ENCODE data around the gene GIPC1.
"Not testable (repeated sequence)": the region's sequence is repeated elsewhere in the genome, so short reads cannot be mapped to it uniquely, and the experiment has no call there.

The GIPC1 gene, protein sequence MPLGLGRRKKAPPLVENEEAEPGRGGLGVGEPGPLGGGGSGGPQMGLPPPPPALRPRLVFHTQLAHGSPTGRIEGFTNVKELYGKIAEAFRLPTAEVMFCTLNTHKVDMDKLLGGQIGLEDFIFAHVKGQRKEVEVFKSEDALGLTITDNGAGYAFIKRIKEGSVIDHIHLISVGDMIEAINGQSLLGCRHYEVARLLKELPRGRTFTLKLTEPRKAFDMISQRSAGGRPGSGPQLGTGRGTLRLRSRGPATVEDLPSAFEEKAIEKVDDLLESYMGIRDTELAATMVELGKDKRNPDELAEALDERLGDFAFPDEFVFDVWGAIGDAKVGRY

DNA sequence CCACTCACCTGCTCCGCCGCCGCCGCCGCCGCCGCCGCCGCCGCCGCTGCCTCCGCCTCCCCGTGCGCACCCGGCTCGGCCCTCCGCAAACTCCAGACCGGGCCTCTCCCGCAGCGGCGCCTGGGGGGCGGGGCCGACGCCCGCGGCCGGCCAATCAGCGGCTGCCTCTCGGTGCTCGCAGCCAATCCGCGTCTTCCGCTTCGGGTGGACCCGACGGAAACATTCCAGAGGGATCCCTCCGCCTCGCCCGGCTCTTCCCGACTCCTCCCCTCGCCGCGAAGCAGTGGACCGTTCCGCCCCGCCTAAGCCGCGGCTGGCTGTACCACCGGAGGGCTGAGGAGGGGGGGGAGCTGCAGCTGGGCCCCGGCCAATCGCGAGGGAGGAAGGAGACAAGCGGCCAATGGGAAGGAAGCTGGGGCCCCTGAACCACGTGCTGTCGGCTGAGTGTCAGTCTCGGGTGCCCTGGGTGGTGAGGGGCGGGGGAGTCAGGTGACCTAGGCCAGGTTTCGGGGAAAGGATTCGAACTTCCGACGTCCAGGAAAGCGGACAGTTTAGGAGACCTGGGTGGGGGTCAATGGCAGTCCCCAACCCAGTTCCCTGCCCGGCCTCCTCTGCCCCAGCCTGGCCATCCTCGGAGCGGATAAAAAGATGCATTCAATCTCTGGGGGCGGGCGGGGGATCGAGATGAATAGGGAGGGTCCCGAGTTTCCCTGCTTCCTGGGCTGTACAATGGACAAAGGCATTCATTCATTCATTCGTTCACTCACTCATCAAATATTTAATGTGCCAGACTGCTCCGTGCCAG lies at the start of gene GIPC1:
Gene GIPC1 (minus strand): TSS at position 99 of the 805 bp plus-strand sequence. CDS start 13,151 bp downstream, outside the sequence.
- FAIRE-seq, result peak; percentile 85

DNA sequence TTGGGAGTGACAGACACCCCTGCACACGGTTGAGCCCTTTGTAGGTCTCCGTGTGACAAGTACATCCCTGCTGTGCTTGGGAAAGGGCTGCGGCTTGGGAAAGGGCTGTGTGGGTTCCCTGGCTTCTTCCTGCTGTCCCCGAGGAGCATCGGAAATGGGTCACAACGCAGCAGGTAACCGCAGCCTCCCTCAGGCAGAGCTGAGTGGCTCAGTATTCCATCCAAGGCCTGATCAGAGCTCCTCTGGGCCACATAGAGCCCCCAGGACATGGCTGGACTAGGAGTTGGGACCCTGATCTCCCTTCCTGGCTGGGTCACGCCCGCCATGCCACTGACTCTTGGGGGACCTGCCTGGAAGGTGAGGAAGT lies 49.8 kb upstream of the GIPC1 start:
- no peak for FAIRE-seq

DNA sequence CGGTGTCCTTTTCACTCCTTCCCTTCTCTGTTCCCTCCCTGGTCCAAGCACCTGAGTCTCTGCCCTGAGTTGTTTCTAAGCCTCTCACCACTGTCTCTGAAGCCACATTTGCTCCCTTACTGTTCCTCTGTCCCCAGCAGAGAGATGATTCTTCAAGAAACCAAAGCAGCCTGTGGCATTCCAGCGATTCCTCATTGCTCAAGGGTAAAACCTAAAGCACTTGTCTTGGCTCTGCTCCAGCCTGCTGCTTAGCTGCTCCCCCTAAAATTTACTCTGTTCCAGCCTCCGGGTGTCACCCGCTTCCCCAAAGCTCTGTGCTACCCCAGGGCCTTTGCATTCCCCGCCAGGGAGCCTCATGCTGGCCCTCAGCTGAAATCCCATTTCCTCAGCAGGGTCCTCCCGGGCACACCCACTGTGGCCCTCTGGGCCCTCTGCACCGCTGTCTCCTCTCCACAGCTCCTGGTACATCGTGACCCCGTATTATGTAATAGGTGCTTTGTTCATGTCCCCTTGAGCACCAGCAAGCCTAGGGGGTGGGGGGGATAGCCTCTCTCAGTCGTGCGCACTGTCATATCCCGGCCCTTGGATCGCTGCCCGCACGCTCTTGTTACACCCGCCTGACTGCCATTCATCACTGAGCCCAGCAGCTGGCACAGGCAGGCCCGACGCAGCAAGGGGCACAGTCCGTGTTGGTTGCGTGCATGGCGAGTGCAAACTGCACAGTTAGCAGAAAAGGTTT lies 49.2 kb upstream of the GIPC1 start:
- no peak for FAIRE-seq

DNA sequence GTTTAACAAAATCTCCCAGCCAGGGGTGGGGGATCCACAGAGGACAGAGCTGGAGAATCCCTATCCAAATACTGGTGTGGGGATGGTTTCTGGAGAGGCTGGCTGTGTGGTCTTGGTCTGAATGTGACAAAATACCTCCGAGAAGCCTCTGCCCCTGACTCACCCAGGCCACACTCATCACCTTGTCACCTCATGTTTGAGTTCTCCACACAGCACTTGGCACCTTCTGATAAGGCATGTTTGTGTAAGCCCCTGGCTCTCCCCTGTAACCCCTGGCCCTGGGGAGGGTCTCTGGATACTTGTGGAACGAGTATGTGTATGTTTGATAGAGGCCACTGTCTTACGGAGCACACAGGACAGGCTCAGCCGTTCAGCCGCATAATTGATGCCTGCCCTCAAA lies 48.1 kb upstream of the GIPC1 start:
- no peak for FAIRE-seq

DNA sequence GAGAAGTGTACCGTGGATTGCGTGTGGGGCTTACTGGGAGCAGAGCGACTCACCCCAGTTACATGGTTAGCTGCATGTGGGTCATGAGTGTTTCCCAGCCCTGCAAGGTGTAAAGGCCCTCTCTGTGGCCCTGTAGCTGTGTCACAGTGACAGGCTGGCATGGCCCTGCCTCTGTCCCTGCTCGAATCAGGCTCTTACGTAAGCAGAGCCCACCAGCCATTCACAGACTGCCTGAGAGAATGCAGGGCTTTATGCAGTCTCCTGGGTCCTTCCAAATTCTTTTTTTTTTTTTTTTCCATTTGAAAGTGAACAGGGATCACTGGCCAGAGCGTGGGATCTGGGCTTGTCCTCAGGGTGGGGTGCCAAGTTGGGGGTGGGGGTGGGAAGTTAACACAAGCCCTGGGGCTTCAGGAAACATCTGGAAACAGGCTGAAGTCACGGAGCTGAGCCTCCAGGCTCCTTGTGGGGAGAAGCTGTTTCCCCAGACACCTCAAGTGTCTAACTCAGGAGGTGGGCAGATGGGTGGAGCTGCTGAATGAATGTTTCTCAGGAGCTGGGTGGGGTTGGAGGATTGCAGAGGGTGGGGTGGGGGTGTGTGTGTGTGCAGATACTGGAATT lies 46.9 kb upstream of the GIPC1 start:
- no peak for FAIRE-seq

DNA sequence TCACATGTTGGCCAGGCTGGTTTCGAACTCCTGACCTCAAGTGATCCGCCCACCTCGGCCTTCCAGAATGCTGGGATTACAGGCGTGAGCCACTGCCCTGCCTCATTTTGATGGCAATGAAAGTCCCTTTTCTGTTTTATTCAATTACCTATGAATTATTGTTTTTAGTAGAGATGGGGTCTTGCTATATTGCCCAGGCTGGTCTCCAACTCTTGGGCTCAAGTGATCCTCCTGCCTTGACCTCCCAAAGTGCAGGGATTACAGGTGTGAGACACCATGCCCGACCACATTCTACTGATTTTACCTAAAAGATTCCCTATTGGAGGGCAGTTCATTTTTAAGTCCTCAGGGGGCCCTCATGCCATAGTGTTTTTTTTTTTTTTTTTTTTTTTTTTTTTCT lies 46.1 kb upstream of the GIPC1 start:
- FAIRE-seq, result not testable (repeated sequence)

DNA sequence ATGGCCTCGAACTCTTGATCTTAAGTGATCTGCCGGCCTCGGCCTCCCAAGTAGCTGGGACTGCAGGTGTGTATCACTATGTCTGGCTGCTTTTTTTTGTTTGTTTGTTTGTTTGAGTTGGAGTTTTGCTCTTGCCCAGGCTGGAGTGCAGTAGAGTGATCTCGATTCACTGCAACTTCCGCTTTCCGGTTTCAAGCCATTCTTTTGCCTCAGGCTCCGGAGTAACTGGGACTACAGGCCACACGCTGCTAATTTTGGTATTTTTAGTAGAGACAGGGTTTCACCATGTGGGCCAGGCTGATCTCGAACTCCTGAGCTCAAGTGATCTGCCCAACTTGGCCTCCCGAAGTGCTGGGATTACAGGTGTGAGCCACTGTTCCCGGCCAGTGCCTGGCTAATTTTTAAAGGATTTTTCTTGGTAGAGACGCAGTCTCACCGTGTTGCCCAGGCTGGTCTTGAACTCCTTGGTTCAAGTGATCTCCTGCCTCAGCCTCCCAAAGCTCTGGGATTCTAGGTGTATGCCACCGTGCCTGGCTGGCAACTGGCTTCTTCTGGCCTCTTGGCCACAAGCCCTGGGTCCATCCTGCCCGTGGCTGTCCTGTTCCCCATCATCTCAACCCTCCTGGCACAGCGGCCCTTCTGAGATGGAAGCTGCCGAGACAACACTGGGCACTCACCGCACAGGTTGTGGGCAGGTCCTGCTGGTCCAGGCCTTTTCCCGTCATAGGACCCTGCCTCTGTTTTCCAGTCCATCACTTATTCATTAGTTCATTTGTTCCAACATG lies 45.0 kb upstream of the GIPC1 start:
- no peak for FAIRE-seq

DNA sequence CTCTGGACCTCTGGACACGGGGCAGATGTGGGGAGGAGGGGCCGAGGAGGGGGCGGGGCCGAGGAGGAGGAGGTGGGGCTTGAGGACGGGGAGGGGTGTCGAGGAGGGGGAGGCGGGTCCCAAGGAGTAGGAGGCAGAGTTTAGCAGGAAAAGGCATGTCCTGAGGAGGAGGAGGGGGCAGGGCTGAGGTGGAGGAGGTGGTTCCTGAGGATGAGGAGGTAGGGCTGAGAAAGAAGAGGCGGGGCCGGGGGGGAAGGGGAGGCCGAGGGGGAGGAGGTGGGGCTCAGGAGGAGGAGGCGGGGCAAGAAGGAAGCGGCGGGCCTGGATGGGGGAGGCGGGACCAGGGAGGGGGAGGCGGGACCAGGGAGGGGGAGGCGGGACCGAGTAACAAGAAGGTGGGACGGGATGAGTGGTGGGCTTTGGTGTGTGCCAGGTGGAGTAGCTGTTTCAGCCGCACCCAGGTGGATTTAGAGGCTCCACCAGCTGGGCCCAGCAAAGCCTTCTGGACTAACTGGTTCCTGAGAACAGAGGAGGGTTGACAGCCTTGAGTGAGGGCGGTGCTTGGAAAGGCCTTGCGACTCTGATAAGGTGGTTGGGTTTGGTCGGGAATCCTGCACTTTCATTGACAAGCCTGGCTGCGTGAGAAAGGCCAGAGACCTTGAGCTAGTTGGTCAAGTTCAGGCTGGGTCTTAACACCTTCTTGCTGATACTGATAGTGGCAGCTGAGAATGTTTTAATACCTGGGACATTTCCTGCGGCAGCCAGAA lies 41.2 kb upstream of the GIPC1 start:
- no peak for FAIRE-seq

DNA sequence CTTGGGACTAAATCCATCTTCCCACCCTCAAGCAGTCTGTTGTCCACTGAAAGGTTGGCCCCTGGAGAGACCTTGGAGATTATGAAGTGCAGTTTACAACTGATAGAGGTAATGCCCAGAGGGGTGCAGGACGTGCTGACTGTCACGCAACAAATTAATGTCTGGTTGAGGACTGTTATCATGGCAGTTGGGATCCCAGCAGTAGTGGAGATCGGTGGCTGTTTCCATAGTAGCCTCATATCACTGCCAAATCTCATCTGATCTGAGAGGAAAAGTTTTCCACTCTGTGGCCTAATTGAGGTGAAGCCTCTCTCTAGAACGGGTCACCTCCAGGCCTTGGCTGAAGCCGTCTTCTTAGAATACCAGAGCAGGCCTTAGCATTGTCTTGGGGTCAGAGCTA lies 37.5 kb upstream of the GIPC1 start:
- no peak for FAIRE-seq

DNA sequence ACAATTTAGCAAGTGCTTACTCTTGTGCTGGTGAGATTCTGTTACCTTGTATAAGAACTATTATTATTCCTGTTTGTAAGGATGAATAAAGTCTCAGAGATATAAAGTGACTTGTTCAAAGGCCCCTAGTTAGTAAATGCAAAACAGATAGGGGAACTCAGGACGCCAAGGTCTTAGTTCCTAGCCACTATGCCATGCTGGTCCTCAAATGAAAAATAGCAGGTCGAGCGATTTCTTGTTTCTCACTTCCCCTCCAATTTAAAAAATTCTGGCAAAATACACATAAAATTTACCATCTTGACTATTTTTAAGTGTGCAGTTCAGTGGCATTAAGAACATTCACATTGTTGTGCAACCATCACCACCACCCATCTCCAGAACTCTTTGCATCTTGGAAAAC lies 34.6 kb upstream of the GIPC1 start:
- no peak for FAIRE-seq

DNA sequence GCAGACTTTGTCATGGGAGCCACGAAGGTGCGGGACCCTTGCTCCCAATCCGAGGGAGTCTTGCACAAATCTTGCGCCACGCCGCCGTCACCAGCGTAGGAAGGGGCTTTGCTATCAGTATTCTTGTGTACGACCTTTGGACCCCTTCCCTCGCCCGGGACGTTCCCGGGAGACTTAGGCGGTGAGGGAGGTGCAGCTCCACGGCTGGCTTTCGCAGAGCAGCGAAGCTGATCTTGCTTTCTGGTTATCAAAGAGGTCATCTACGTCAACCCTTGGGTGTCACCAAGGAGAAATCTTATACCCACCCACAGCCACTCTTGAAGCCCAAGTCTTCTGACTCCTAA lies 34.0 kb upstream of the GIPC1 start:
- FAIRE-seq, result no peak

DNA sequence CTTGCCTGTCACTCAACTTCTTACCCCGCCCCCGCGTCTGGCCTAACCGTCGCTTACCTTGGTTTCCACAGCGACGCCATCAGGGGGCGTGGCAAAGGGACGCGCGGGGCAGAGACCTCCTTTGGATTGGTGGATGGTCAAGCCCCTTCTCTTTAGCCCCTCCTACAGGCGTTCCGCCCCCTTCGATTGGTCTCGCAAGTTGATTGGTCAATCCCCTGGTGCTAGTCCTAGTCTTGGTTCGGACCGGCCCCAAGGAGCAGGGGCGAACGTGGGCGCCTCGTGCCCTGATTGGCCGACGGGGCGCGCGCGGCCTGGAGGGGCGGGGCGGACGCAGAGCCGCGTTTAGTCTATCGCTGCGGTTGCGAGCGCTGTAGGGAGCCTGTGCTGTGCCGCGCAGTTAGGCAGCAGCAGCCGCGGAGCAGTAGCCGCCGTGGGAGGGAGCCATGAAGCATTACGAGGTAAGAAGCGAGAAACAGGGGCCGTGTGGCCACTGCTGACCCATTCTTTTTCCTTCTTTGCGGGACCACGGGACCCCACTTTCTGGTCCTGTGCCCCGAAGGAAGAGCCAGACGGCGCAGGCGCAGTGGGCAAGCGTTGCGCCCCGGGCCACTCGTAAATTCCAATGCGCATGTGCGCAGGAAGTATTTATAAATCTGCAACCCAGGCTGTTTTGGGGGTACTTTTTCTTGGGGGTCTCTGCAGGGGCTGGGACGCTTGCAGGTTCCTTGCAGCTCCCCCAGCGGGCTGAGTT lies 33.5 kb upstream of the GIPC1 start, which contains the start of gene TECR:
Gene TECR (plus strand): TSS at position 341 of the 751 bp plus-strand sequence. CDS start 103 bp downstream, at position 444.
- peak; percentile 97 for FAIRE-seq

DNA sequence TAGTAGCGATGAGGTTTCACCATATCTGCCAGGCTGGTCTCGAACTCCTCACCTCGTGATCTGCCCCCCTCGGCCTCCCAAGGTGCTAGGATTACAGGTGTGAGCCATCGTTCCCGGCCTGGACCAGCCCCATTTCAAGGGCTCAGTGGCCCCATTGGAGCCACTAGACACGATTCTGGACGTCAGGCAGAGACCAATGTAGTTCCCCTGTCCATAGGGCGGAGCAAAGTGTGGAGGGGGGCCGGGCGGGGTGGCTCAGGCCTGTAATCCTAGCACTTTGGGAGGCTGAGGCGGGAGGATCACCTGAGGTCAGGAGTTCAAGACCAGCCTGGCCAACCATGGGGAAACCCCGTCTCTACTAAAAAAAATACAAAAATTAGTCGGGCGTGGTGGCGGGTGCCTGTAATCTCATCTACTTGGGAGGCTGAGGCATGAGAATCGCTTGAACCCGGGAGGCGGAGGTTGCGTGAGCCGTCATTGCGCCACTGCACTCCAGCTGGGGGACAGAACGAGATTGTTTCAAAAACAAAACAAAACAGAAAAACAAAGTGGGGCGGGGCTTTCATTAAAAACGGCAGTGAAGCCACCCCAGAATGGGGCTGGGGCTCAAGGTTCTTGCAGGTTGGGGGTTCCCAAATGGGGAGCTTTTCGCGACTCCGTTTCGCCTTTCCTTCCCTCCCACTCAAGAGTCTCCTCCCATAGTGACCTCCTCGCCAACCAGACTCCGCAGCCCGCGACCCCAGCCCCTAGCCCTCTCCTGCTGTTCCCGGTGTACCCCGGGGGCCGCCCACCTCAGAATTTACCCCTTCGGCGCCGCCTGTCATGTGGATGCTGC lies 32.7 kb upstream of the GIPC1 start:
- no peak for FAIRE-seq

DNA sequence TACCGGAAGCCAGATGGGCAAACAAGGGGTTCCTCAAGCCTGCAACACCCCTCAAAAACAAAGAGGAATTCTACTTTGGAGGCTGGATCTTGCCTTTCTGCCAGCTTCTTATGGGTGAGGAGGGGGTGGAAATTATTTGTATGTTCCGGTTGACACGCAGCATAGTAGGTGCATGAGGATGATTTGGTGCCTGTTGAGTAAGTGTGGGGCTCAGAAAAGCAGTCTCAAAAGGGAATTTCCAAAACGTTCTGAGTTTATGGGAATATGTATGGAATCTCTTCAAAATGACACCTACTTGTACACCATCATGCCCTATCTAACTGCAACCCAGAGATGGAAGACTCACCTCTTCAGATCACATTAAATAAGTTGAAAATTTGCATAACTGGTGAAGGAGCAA lies 30.5 kb upstream of the GIPC1 start:
- no peak for FAIRE-seq

DNA sequence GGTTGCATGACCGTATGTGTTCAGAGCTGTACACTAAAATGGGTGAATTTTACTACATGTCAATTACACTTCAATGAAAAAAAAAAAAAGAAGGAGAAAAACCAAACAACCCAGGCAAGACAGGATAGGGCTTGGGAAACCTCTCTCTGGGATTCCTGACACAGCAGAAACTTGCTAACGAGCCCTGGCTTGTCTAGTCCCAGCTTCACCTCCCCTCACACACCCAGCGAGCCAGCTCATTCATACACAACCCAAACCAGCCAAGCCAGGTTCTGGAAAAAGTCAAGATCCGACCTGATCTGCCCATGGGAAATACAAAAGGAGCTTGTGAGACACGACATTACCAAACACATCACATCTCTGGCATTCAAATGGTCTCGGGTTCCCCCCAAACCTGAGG lies 29.8 kb upstream of the GIPC1 start:
- FAIRE-seq, result no peak

DNA sequence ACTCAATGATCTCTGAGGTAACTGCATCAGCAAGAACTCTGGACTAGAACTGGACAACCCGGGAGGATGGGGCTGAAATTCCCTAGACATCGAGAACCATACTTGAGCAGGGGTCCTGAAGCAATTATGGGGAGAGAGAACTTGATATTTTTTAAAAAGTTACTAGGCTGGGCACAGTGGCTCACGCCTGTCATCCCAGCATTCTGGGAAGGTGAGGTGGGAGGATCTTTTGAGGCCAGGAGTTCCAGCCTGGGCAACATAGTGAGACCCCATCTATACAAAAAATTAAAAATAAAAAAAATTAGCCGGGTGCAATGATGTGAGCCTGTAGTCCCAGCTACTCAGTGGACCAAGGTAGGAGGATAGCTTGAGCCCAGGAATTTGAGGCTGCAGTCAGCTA lies 24.6 kb upstream of the GIPC1 start:
- no peak for FAIRE-seq

DNA sequence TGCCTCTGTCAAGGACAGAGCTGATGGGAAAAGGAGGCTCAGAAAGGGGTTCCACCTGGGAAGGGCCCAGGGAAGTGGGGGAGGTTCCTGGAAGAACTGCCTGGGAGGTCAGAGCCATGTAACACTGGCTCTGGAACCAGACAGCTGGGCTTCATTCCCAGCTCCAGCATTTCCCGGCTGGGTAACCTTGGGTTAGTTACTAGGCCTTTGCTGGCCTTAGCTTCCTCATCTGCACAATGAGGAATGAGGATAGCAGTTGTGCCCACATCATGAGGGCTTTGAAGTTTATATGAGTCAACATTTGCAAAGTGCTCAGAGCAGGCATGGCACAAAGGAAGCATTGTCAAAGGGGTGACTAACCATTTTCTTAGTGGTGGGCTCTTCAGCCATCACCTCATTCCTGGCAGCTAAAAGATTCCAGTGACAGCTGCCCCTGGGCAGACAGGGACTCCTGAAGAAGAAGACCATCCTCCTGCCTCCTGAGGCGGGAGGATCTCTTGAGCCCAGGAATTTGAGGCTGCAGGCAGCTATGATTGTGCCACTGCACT lies 24.0 kb upstream of the GIPC1 start:
- FAIRE-seq, result no peak

DNA sequence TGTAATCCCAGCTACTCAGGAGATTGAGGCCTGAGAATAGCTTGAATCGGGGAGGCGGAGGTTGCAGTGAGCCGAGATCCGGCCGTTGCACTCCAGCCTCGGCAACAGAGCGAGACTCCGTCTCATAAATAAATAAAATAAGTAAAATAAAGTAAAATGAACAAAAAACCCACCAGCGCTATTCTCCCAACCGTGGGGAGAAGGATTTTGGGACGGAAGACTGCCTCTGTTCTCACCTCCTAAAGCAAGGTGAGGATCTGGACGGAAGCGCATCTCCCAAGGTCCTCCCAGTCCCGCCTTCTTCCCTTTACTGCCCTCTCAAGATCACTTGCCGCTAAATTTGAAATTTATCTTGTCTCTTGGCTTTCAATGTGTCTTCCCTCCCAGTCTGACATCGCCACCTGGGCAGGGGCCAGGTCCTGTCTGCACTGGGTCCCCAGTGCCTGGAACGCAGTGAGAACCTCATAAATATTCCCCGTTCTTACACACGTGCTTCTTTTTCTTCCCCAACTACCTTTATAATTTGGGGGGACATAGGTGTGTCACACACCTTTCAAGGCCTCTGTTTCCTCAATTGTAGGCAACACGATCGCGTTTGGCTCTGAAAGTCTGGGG lies 23.4 kb upstream of the GIPC1 start:
- no peak for FAIRE-seq

Measured in endometrium (tissue), 2 donors.